ENCODE data around the gene DNAJC13. TPM values are rescaled to one million over a fixed set of nuclear protein-coding genes. Genes with fewer than 3 reads are reported as not detected.

Gene DNAJC13
- total RNA-seq, 1 experiment from 2014 or later, result 18.1 TPM

DNA sequence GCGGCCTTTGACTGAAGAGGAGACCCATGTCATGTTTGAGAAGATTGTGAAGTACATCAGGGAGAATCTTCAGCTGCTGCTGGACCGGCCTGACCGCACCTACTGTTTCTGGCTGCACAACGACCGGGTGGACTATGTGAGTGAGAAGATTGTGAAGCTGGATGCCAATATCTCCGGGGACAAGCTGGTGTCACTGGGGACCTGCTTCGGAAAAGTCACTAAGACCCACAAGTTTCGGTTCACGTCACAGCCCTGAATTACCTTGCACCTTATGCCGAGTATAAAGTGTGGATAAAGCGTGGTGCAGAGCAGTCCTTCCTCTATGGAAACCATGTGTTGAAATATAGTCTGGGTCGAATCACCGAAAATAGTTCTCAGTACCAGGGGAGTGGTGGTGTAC lies 16.0 kb upstream of the DNAJC13 start:
- Mint-ChIP-seq H3K27ac (no peak overlapping the region; a peak in 1 of 7 replicates), H3K27me3 (ENCODE audit: low read depth) (no peaks in the 10 kb centered on the region), H3K4me1 (peaks cover 0 to 5% of the 10 kb centered on the region in 2 experiments; a peak in 1 of 4 replicates), H3K4me3 (no peak overlapping the region), H3K9me3 (peaks cover 0 to 4% of the 10 kb centered on the region in 2 experiments; a peak in 2 of 5 replicates), H3K36me3 (ENCODE audit: insufficient read depth in 1 of 3, low read depth in 3 of 3) (peaks cover 0 to 5% (median 0%) of the 10 kb centered on the region in 3 experiments; a peak in 2 of 7 replicates)
- H2BK5ac ChIP-seq (ENCODE audit: insufficient read length, low read length), result no peak overlapping the region
- no peak overlapping the region for H2BK20ac ChIP-seq (ENCODE audit: low read depth, low read length, poor library complexity, severe bottlenecking)
- H4K91ac ChIP-seq (ENCODE audit: insufficient read length, low read depth, low read length), result no peak overlapping the region
- no peak overlapping the region for H2BK15ac ChIP-seq (ENCODE audit: low read depth, low read length)
- TF ChIP-seq, protein P1, sequence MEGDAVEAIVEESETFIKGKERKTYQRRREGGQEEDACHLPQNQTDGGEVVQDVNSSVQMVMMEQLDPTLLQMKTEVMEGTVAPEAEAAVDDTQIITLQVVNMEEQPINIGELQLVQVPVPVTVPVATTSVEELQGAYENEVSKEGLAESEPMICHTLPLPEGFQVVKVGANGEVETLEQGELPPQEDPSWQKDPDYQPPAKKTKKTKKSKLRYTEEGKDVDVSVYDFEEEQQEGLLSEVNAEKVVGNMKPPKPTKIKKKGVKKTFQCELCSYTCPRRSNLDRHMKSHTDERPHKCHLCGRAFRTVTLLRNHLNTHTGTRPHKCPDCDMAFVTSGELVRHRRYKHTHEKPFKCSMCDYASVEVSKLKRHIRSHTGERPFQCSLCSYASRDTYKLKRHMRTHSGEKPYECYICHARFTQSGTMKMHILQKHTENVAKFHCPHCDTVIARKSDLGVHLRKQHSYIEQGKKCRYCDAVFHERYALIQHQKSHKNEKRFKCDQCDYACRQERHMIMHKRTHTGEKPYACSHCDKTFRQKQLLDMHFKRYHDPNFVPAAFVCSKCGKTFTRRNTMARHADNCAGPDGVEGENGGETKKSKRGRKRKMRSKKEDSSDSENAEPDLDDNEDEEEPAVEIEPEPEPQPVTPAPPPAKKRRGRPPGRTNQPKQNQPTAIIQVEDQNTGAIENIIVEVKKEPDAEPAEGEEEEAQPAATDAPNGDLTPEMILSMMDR (conservative IDR thresholded peaks at IDR 0.05), result no peak
- no peak overlapping the region for H2AK5ac ChIP-seq (ENCODE audit: insufficient read length, low read length)
- H4K5ac ChIP-seq (ENCODE audit: insufficient read length, low read depth, low read length), result no peak overlapping the region
- H3K9ac ChIP-seq (ENCODE audit: extremely low read depth, insufficient read length, low read length), result no peak overlapping the region
- H2BK12ac ChIP-seq (ENCODE audit: insufficient read length, low read depth, low read length), result no peak overlapping the region
- H3K79me1 ChIP-seq (ENCODE audit: insufficient read depth, low read depth, low read length, poor library complexity, severe bottlenecking), result no peaks in the 10 kb centered on the region
- no peaks in the 10 kb centered on the region for H3K79me2 ChIP-seq (ENCODE audit: insufficient read depth, low read length)
- WGBS (ENCODE audit: extremely low coverage, insufficient read length, low lambda C conversion rate), result no CpG with 5 or more reads among the region's 13 CpGs
- H3K4ac ChIP-seq (ENCODE audit: low read depth, low read length), result no peak overlapping the region
- H4K8ac ChIP-seq (replicated peaks; ENCODE audit: insufficient read length, low read depth, low read length), result no peak overlapping the region
- no peak overlapping the region for H3T11ph ChIP-seq (ENCODE audit: low read length)
- no peak overlapping the region for H2AFZ ChIP-seq (ENCODE audit: low read length)
- H3K4me2 ChIP-seq (ENCODE audit: insufficient read depth, insufficient read length, low read length), result no peak overlapping the region
- H3K4me1 ChIP-seq (ENCODE audit: insufficient read depth, low read length), result no peaks in the 10 kb centered on the region
- DNase-seq, result no peak
- no peak overlapping the region for H3K27ac ChIP-seq (ENCODE audit: insufficient read length, low read depth, low read length)
- H3K56ac ChIP-seq (ENCODE audit: insufficient read length, low read depth, low read length), result no peak overlapping the region
- H3K23ac ChIP-seq (ENCODE audit: insufficient read length, low read depth, low read length), result no peak overlapping the region
- H3K14ac ChIP-seq (ENCODE audit: insufficient read depth, low read length), result no peak overlapping the region
- no peaks in the 10 kb centered on the region for H3K23me2 ChIP-seq (ENCODE audit: insufficient read length, low read depth, low read length, poor library complexity, severe bottlenecking)
- no peak overlapping the region for H3K18ac ChIP-seq (ENCODE audit: insufficient read length, low read depth, low read length)
- H2BK120ac ChIP-seq (ENCODE audit: low read depth, low read length, poor library complexity, severe bottlenecking), result no peak overlapping the region
- no peaks in the 10 kb centered on the region for H4K20me1 ChIP-seq (ENCODE audit: control insufficient read depth, insufficient read depth, insufficient read length)
- H3K27me3 ChIP-seq (ENCODE audit: insufficient read depth, low read length), result no peaks in the 10 kb centered on the region
- no peaks in the 10 kb centered on the region for H3K9me3 ChIP-seq (ENCODE audit: control insufficient read depth, low read depth, low read length)
